GM12878 (cell line): ENCODE measurements around the gene TPK1. TPM values are rescaled to one million over a fixed set of nuclear protein-coding genes. Genes with fewer than 3 reads are reported as not detected.

ENCODE experiments used
- ATAC-seq: fragments of 200-7000 bp; cut with Tn5 transposase; 3 replicates; pipeline ENCODE4 v1.9.1; 2020; ENCODE audit warnings: mild to moderate bottlenecking, moderate library complexity
- BruUV-seq: library from RNA; stranded (reverse); fragments of 400-500 nt; replicated peaks from 2 replicates; lab custom pipeline; 2021; lab: Mats Ljungman, UMichigan
- CTCF ChIA-PET: fragments of 300-600 bp; sonication (Branson Sonifier 250); formaldehyde crosslinking; extraction: SDS; loops from one replicate; lab custom pipeline; 2021; ENCODE audit warnings: inconsistent platforms; lab: Yijun Ruan, JAX
- POLR2A ChIA-PET: fragments of 350-600 bp; formaldehyde crosslinking; extraction: SDS; loops from one replicate; lab custom pipeline; 2021; ENCODE audit warnings: inconsistent platforms; lab: Charles Lee
- RAD21 ChIA-PET: fragments of 300-600 bp; sonication (Branson Sonifier 250); formaldehyde crosslinking; loops from one replicate; lab custom pipeline; 2023; ENCODE audit warnings: antibody characterized with exemption; ENCODE audit not compliant: unreplicated experiment; lab: Charles Lee
- SMC1A ChIA-PET: fragments of 300-600 bp; sonication (Branson Sonifier 250); formaldehyde crosslinking; loops from one replicate; lab custom pipeline; 2023; ENCODE audit not compliant: unreplicated experiment, uncharacterized antibody; lab: Charles Lee
- DNase-seq: peaks from one replicate; pipeline ENCODE4 v3.0.0-alpha.2; 2011; ENCODE audit warnings: low read depth, low spot score
- FAIRE-seq: peaks from 3 replicates; lab custom pipeline; 2011; peaks lifted over from hg19 to GRCh38; lab: Jason Lieb, UNC
- H2AFZ ChIP-seq: 2 replicates; pipeline ENCODE4 v1.6.0; 2011; ENCODE audit warnings: low read depth, low read length, control low read depth; ENCODE audit not compliant: control insufficient read depth
- H3K27ac ChIP-seq: 2 replicates; pipeline ENCODE4 v1.5.1; 2011; ENCODE audit warnings: control low read depth; ENCODE audit not compliant: control insufficient read depth, insufficient read depth
- H3K27me3 ChIP-seq, 2 experiments: replicated peaks in 1 of 2; 2 replicates each; pipeline versions ENCODE4 v1.6.0 to v1.6.1; 2011; ENCODE audit warnings: low read length in 1 of 2; ENCODE audit not compliant: control insufficient read depth in 2 of 2, insufficient read depth in 2 of 2
- H3K36me3 ChIP-seq, 2 experiments: 2 replicates each; pipeline ENCODE4 v1.5.1; 2011; ENCODE audit warnings: low read length in 1 of 2; ENCODE audit not compliant: control insufficient read depth in 2 of 2, insufficient read depth in 2 of 2
- H3K4me1 ChIP-seq: 2 replicates; pipeline ENCODE4 v1.6.1; 2011; ENCODE audit warnings: mild to moderate bottlenecking, low read length, moderate library complexity, mixed read lengths; ENCODE audit not compliant: control insufficient read depth, insufficient read depth
- H3K4me2 ChIP-seq: 2 replicates; pipeline ENCODE4 v1.6.0; 2011; ENCODE audit warnings: control low read depth; ENCODE audit not compliant: control insufficient read depth, insufficient read depth
- H3K4me3 ChIP-seq: fragments of 200-600 bp; sonication (generic); 2 replicates; pipeline ENCODE4 v1.5.1; 2016
- H3K79me2 ChIP-seq: 2 replicates; pipeline ENCODE4 v1.6.0; 2011; ENCODE audit warnings: low read length; ENCODE audit not compliant: control insufficient read depth, insufficient read depth
- H3K9ac ChIP-seq: 2 replicates; pipeline ENCODE4 v1.8.0; 2011; ENCODE audit warnings: low read length, control low read depth, mixed read lengths; ENCODE audit not compliant: control insufficient read depth, insufficient read depth
- H3K9me3 ChIP-seq: replicated peaks from 3 replicates; pipeline ENCODE4 v1.5.1; 2011; ENCODE audit warnings: mild to moderate bottlenecking, low read length; ENCODE audit not compliant: control insufficient read depth, insufficient read depth
- H4K20me1 ChIP-seq: 2 replicates; pipeline ENCODE4 v1.6.0; 2011; ENCODE audit not compliant: control insufficient read depth, insufficient read depth
- BCL11A ChIP-seq: IDR thresholded peaks from 2 replicates; pipeline ENCODE4 v1.6.1; 2011; ENCODE audit warnings: low read depth, low read length
- BRCA1 ChIP-seq: IDR thresholded peaks from 2 replicates; pipeline ENCODE4 v1.6.1; 2011; ENCODE audit warnings: low read depth, low read length, improper control_type of control experiment
- CEBPB ChIP-seq, 2 experiments: fragments of 150-350 bp in 1 of 2; IDR thresholded peaks; 2 replicates each; pipeline ENCODE4 v1.6.1; 2012 to 2014; ENCODE audit warnings: low read depth in 2 of 2, low read length in 2 of 2, borderline replicate concordance in 1 of 2, inconsistent platforms in 1 of 2
- CHD4 ChIP-seq: fragments of 200-600 bp; sonication (generic); IDR thresholded peaks from 2 replicates; pipeline ENCODE4 v1.6.1; 2016; ENCODE audit warnings: mild to moderate bottlenecking
- EP300 ChIP-seq, 2 experiments: fragments of 150-350 bp in 1 of 2; IDR thresholded peaks; 2 replicates each; pipeline ENCODE4 v1.6.1; 2011 to 2012; ENCODE audit warnings: low read depth in 2 of 2, low read length in 2 of 2, borderline replicate concordance in 1 of 2, improper control_type of control experiment in 1 of 2, inconsistent platforms in 1 of 2; ENCODE audit not compliant: control insufficient read depth in 1 of 2
- EZH2 ChIP-seq: IDR thresholded peaks from 2 replicates; pipeline ENCODE4 v1.6.1; 2012; ENCODE audit warnings: low read depth, mild to moderate bottlenecking, control low read depth, inconsistent platforms, low read length, borderline replicate concordance; ENCODE audit not compliant: control insufficient read depth
- JUND ChIP-seq: IDR thresholded peaks from 2 replicates; pipeline ENCODE4 v1.6.1; 2012; ENCODE audit warnings: low read depth, mild to moderate bottlenecking, low read length, improper control_type of control experiment, moderate library complexity
- KDM1A ChIP-seq: fragments of 200-600 bp; sonication (generic); IDR thresholded peaks from 2 replicates; pipeline ENCODE4 v1.6.1; 2016; ENCODE audit warnings: borderline replicate concordance
- MYC ChIP-seq: IDR thresholded peaks from 2 replicates; pipeline ENCODE4 v1.6.1; 2011; ENCODE audit warnings: mild to moderate bottlenecking, low read length, moderate library complexity, inconsistent platforms; ENCODE audit not compliant: insufficient read depth, insufficient replicate concordance, insufficient read length, severe bottlenecking
- NFIC ChIP-seq: IDR thresholded peaks from 2 replicates; pipeline ENCODE4 v1.6.1; 2012; ENCODE audit warnings: low read depth, mild to moderate bottlenecking, inconsistent platforms, low read length, moderate library complexity
- NFYB ChIP-seq: IDR thresholded peaks from 2 replicates; pipeline ENCODE4 v1.6.1; 2011; ENCODE audit warnings: low read depth, mild to moderate bottlenecking, low read length, improper control_type of control experiment, moderate library complexity; ENCODE audit not compliant: insufficient read depth
- POLR2AphosphoS2 ChIP-seq: IDR thresholded peaks from 2 replicates; pipeline ENCODE4 v1.6.1; 2011; ENCODE audit warnings: low read depth, mild to moderate bottlenecking, low read length, improper control_type of control experiment, moderate library complexity
- RB1 ChIP-seq: fragments of 450-650 bp; formaldehyde crosslinking; IDR thresholded peaks from 2 replicates; pipeline ENCODE4 v1.6.1; 2017; ENCODE audit warnings: mild to moderate bottlenecking, borderline replicate concordance
- RBBP5 ChIP-seq: fragments of 200-600 bp; sonication (generic); conservative IDR thresholded peaks from 2 replicates; pipeline ENCODE4 v1.6.1; 2016
- ZNF217 ChIP-seq: fragments of 450-650 bp; IDR thresholded peaks from 2 replicates; pipeline ENCODE4 v1.6.1; 2017; ENCODE audit warnings: antibody characterized with exemption, mild to moderate bottlenecking
- ZNF384 ChIP-seq: IDR thresholded peaks from 2 replicates; pipeline ENCODE4 v1.6.1; 2012; ENCODE audit warnings: low read depth, mild to moderate bottlenecking, low read length, improper control_type of control experiment, borderline replicate concordance
- ZSCAN29 ChIP-seq: fragments of 450-650 bp; IDR thresholded peaks from 2 replicates; pipeline ENCODE4 v1.6.1; 2017; ENCODE audit warnings: mild to moderate bottlenecking, moderate library complexity
- WGBS: methylation state at CpG from one replicate; pipeline ENCODE4 v1.1.6; 2016; ENCODE audit warnings: low lambda C conversion rate; ENCODE audit not compliant: insufficient replicate concordance, insufficient coverage; ENCODE audit errors: missing lambda C conversion rate; 5-methylcytosine and 5-hydroxymethylcytosine counted together
- in situ Hi-C: fragments of 300-500 bp; cut with MboI; formaldehyde crosslinking; loops from 9 replicates; pipeline ENCODE4 v1.14.3; 2018; ENCODE audit warnings: mixed read lengths
- intact Hi-C: fragments of 100-400 bp; cut with micrococcal nuclease; formaldehyde crosslinking; loops from one replicate; pipeline ENCODE4 v1.14.2; 2022; ENCODE audit not compliant: unreplicated experiment
- polyA plus RNA-seq, 11 experiments: library from polyadenylated mRNA; depleted of rRNA in 4 of 11; unstranded in 6 of 11; stranded (reverse) in 5 of 11; fragments of >200 nt; fragmentation: Nextera tagmentation in 4 of 11; fragmentation: Illumina TruSeq in 1 of 11; extraction: Ambion mirVana in 4 of 11; extraction: Trizol in 1 of 11; gene quantifications; 1 replicate in 1 of 11; 2 replicates in 10 of 11; pipeline versions ENCODE4 v1.2.1 to v1.2.3, GENCODE V29; 2011 to 2016; ENCODE audit warnings: inconsistent platforms in 2 of 11, missing spikeins in 2 of 11, low read depth in 1 of 11
- total RNA-seq, 4 experiments: library from RNA; depleted of rRNA in 3 of 4; stranded (reverse); fragments of >200 nt in 3 of 4; fragmentation: Illumina TruSeq in 1 of 4; extraction: Trizol in 1 of 4; gene quantifications; 2 replicates each; pipeline versions ENCODE4 v1.2.1 to v1.2.3, GENCODE V29; 2013 to 2021
- TF ChIP-seq, protein P1 (sequence below): fragments of 450-650 bp; formaldehyde crosslinking; IDR thresholded peaks from 2 replicates; pipeline ENCODE4 v1.4.0; 2022; ENCODE audit warnings: mild to moderate bottlenecking, moderate library complexity
- TF ChIP-seq, protein P2 (sequence below): fragments of 450-650 bp; IDR thresholded peaks from 2 replicates; pipeline ENCODE4 v1.6.1; 2014; ENCODE audit warnings: mild to moderate bottlenecking

TPK1 gene
- total and polyA plus RNA-seq, 10 of the 15 experiments (the other 5 are each of a cell fraction or from before 2014, with no cell fraction given) = 7.1 to 19.0 (median 9.3) TPM

DNA sequence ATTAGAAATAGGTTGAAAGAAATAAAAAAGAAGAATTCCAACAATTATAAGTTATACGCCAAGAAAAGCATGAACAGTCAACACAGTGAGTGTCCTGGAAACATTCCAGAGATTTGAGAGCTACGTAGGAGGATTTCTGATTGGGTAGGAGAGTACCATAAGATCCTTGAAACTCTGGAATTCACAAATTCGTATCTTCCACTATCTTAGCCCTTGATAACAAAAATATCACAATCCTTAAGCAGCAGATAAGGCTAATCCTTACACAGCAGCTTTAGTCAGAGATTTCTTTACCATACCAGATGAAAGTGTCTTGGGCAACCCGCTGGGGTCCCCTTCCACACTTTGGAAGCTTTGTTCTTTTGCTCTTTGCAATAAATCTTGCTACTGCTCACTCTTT lies 8.2 kb downstream of the TPK1 start:
- TF ChIP-seq KDM1A = no peak
- no peak for TF ChIP-seq NFYB
- no peak for TF ChIP-seq BRCA1
- TF ChIP-seq, protein P1, sequence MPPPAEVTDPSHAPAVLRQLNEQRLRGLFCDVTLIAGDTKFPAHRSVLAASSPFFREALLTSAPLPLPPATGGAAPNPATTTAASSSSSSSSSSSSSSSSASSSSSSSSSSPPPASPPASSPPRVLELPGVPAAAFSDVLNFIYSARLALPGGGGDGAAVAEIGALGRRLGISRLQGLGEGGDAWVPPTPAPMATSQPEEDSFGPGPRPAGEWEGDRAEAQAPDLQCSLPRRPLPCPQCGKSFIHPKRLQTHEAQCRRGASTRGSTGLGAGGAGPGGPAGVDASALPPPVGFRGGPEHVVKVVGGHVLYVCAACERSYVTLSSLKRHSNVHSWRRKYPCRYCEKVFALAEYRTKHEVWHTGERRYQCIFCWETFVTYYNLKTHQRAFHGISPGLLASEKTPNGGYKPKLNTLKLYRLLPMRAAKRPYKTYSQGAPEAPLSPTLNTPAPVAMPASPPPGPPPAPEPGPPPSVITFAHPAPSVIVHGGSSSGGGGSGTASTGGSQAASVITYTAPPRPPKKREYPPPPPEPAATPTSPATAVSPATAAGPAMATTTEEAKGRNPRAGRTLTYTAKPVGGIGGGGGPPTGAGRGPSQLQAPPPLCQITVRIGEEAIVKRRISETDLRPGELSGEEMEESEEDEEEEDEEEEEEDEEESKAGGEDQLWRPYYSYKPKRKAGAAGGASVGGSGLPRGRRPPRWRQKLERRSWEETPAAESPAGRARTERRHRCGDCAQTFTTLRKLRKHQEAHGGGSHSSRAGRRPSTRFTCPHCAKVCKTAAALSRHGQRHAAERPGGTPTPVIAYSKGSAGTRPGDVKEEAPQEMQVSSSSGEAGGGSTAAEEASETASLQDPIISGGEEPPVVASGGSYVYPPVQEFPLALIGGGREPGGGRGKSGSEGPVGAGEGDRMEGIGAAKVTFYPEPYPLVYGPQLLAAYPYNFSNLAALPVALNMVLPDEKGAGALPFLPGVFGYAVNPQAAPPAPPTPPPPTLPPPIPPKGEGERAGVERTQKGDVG (CRISPR knock-in tag) = no peak
- no peak for TF ChIP-seq ZSCAN29
- TF ChIP-seq MYC = no peak
- TF ChIP-seq JUND = no peak
- no peak for TF ChIP-seq POLR2AphosphoS2
- TF ChIP-seq NFIC = no peak
- no peak for TF ChIP-seq BCL11A
- TF ChIP-seq CEBPB (IDR thresholded peaks at IDR 0.05; ENCODE audit: borderline replicate concordance in 1 of 2, low read depth in 2 of 2, low read length in 2 of 2) = no peak
- no peak for TF ChIP-seq EZH2
- TF ChIP-seq, protein P2, sequence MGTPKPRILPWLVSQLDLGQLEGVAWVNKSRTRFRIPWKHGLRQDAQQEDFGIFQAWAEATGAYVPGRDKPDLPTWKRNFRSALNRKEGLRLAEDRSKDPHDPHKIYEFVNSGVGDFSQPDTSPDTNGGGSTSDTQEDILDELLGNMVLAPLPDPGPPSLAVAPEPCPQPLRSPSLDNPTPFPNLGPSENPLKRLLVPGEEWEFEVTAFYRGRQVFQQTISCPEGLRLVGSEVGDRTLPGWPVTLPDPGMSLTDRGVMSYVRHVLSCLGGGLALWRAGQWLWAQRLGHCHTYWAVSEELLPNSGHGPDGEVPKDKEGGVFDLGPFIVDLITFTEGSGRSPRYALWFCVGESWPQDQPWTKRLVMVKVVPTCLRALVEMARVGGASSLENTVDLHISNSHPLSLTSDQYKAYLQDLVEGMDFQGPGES = no peak
- no peak for TF ChIP-seq EP300 (IDR thresholded peaks at IDR 0.05; ENCODE audit: borderline replicate concordance in 1 of 2, control insufficient read depth in 1 of 2, low read depth in 2 of 2, low read length in 2 of 2)
- no peak for TF ChIP-seq ZNF384
- TF ChIP-seq RB1 = no peak
- TF ChIP-seq ZNF217 = no peak
- TF ChIP-seq RBBP5 = no peak
- no peak for TF ChIP-seq CHD4
- Histone ChIP-seq H3K79me2 (no peaks in the 10 kb centered on the region; the same call in 1 of the 2 replicates), H3K27me3 (no peaks in the 10 kb centered on the region), H3K36me3 (no peaks in the 10 kb centered on the region), H3K4me3 (no peak overlapping the region), H3K9ac (no peak overlapping the region), H3K4me2 (no peak overlapping the region), H2AFZ (no peak overlapping the region), H3K9me3 (peaks cover 4% of the 10 kb centered on the region; the same call in 2 of the 3 replicates), H3K27ac (no peak overlapping the region), H3K4me1 (peaks cover 26% of the 10 kb centered on the region), H4K20me1 (no peaks in the 10 kb centered on the region)
- SMC1A ChIA-PET = no interaction called here
- POLR2A ChIA-PET = interaction anchor here (0.7 kb wide), 1 partner anchor 415 kb away, joined by 5 read pairs; no protein-coding TSS in a partner anchor
- FAIRE-seq (no peak), ATAC-seq (no peak), DNase-seq (no peak)
- BruUV-seq = no TSS peak
- in situ Hi-C loops = no loop called here
- intact Hi-C loops = no loop called here
- CTCF ChIA-PET = no interaction called here
- RAD21 ChIA-PET = no interaction called here
- 100% methylated on average over 4 of the region's 4 CpGs for WGBS
